ENCODE data around the gene DPY30. TPM values are rescaled to one million over a fixed set of nuclear protein-coding genes. Genes with fewer than 3 reads are reported as not detected.
A peak's percentile ranks its signal among the peaks of the same experiment; 100 is the strongest.
"Not testable (repeated sequence)": the region's sequence is repeated elsewhere in the genome, so short reads cannot be mapped to it uniquely, and the experiment has no call there.

The DPY30 gene
- 10 to 100 TPM; 37.3 to 39.9 TPM for total RNA-seq
- long read RNA-seq, partial matches to known transcripts = 0 of 1 reads
- long read RNA-seq, other reads (novel, unspliced or antisense) = 1 of 1 reads

GRCh38 chr2:32039447-32040219 lies at the start of gene DPY30:
TSS of gene DPY30 (minus strand) at chr2:32039805. CDS start at chr2:32039456, 349 bp downstream.
- DNase-seq = peak; percentile 94
- ATAC-seq = peak; percentile 98 to 99
- intact Hi-C loops (cut with DNase I) = no loop called here

GRCh38 chr2:32074134-32074506 lies 34.5 kb upstream of the DPY30 start:
- ATAC-seq = no peak
- DNase-seq = no peak
- intact Hi-C loops (cut with DNase I) = no loop called here

- ATAC-seq = no peak
- intact Hi-C loops (cut with DNase I) = loop anchor here in 1 of 2 donors (10.0 kb wide), 1 partner anchor 97 kb away; the partner anchor contains the start of gene SLC30A6
- no peak for DNase-seq
Observed at GRCh38 chr2:32067549-32067948, 27.9 kb upstream of the DPY30 start.

GRCh38 chr2:32064713-32065112 lies 25.1 kb upstream of the DPY30 start:
- DNase-seq = no peak
- no peak for ATAC-seq
- intact Hi-C loops (cut with DNase I) = loop anchor here in 1 of 2 donors (5.0 to 10.0 kb wide), 2 partner anchors 52 to 100 kb away; partner anchors contain the start of genes MEMO1 and SLC30A6

- ATAC-seq (peak; percentile 5 to 14), DNase-seq (no peak)
- intact Hi-C loops (cut with DNase I) = loop anchor here in 1 of 2 donors (5.0 to 10.0 kb wide), 2 partner anchors 52 to 101 kb away; partner anchors contain the start of genes MEMO1 and SLC30A6
Observed at GRCh38 chr2:32064021-32064601, 24.5 kb upstream of the DPY30 start.

GRCh38 chr2:32063310-32064020 lies 23.9 kb upstream of the DPY30 start, which contains the start of gene SPAST:
TSS of gene SPAST (plus strand) at chr2:32063556. CDS start at chr2:32063832, 276 bp downstream.
- intact Hi-C loops (cut with DNase I) = loop anchor here in 1 of 2 donors (5.0 to 10.0 kb wide), 2 partner anchors 51 to 101 kb away; partner anchors contain the start of genes MEMO1 and SLC30A6
- ATAC-seq = peak; percentile 95 to 97
- DNase-seq = peak; percentile 98

- peak; percentile 3 to 15 for ATAC-seq
- peak; percentile 58 for DNase-seq
- intact Hi-C loops (cut with DNase I) = loop anchor here in 1 of 2 donors (5.0 to 10.0 kb wide), 2 partner anchors 50 to 103 kb away; partner anchors contain the start of genes MEMO1 and SLC30A6
Observed at GRCh38 chr2:32061973-32062861, 22.6 kb upstream of the DPY30 start.

GRCh38 chr2:32061430-32061829 lies 21.8 kb upstream of the DPY30 start:
- intact Hi-C loops (cut with DNase I) = loop anchor here in 1 of 2 donors (5.0 to 10.0 kb wide), 2 partner anchors 49 to 103 kb away; partner anchors contain the start of genes MEMO1 and SLC30A6
- no peak for ATAC-seq
- no peak for DNase-seq

- intact Hi-C loops (cut with DNase I) = loop anchor here in 1 of 2 donors (5.0 to 10.0 kb wide), 2 partner anchors 48 to 105 kb away; partner anchors contain the start of genes MEMO1 and SLC30A6
- no peak for ATAC-seq
Observed at GRCh38 chr2:32060266-32060665, 20.7 kb upstream of the DPY30 start.

GRCh38 chr2:32058130-32058529 lies 18.5 kb upstream of the DPY30 start:
- no peak for ATAC-seq
- DNase-seq = no peak

More at GRCh38 chr2:32060266-32060665, 20.7 kb upstream of the DPY30 start:
- no peak for DNase-seq

GRCh38 chr2:32054583-32054982 lies 15.0 kb upstream of the DPY30 start:
- DNase-seq; ATAC-seq; intact Hi-C loops (cut with DNase I): not testable (repeated sequence)

More at GRCh38 chr2:32058130-32058529, 18.5 kb upstream of the DPY30 start:
- intact Hi-C loops (cut with DNase I) = no loop called here

- ATAC-seq (no peak), DNase-seq (no peak)
- intact Hi-C loops (cut with DNase I) = no loop called here
Observed at GRCh38 chr2:32051836-32052439, 12.3 kb upstream of the DPY30 start.

- intact Hi-C loops (cut with DNase I) = no loop called here
- DNase-seq (no peak), ATAC-seq (no peak)
Observed at GRCh38 chr2:32043561-32043960, 4.0 kb upstream of the DPY30 start.

- intact Hi-C loops (cut with DNase I); DNase-seq; ATAC-seq: not testable (repeated sequence)
Observed at GRCh38 chr2:32034198-32034887, 5.3 kb downstream of the DPY30 start.

GRCh38 chr2:32018789-32019482 lies 20.7 kb downstream of the DPY30 start:
- DNase-seq; ATAC-seq; intact Hi-C loops (cut with DNase I): not testable (repeated sequence)

GRCh38 chr2:32012872-32013271 lies 26.7 kb downstream of the DPY30 start:
- DNase-seq (no peak), ATAC-seq (no peak)
- intact Hi-C loops (cut with DNase I) = loop anchor here in 1 of 2 donors (5.0 kb wide), 1 partner anchor 49 kb away; the partner anchor contains the start of gene SPAST

All from left cardiac atrium (tissue), 4 donors.